Measurements from ENCODE around the gene METTL26.
A peak's percentile ranks its signal among the peaks of the same experiment; 100 is the strongest.

METTL26 gene

DNA sequence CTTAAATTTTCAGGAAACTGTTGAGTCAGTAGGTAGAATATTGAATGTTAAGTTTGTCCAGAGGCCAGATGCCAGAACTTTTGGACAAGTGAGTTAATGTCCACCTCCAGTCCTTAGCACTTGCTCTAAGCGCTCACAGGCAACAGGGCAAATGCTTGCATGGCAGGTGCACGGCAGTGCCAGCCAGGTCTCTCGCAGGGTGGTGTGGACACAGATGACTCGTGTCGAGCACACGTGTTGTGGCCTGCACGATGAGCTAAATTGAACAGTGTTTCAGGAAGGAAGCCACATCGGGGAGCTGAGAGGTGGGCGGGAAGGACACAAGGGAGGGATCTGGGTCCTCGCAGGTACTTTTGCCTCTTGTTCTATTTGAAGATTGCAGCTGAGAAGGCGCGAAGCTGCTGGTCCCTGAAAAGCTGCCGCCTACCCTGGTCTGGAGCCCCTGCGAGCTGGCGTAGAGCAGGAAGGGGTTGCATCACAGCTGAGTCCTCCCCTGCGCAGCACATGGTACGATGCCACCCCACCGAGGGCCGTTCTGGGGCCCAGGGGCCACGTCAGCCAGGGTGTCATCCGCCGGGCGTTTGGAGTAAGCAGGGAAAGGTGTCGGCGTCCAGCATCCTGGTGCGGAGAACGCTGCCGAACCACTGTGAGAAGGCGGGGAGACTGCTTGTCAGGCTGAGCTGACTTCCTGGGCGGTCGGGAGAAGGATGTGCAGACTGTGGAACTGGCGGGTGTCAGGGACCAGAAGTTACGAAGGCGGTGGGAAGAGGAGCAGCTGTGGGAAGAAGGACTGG lies 40.0 kb downstream of the METTL26 start:
- Histone ChIP-seq H3K27me3 (ENCODE audit: control insufficient read depth in 1 of 2, insufficient read depth in 2 of 2, low read length in 2 of 2) (no peaks in the 10 kb centered on the region), H3K4me1 (ENCODE audit: control insufficient read depth in 1 of 2, insufficient read depth in 2 of 2, low read length in 2 of 2) (peaks cover 38 to 54% of the 10 kb centered on the region in 2 donors), H3K4me3 (ENCODE audit: low read depth in 1 of 2, low read length in 2 of 2) (no peak overlapping the region), H3K27ac (ENCODE audit: low read depth, low read length) (no peak overlapping the region), H3K9ac (ENCODE audit: low read depth in 1 of 2, low read length in 2 of 2) (no peak overlapping the region), H3K9me3 (ENCODE audit: control insufficient read depth in 1 of 2, low read length in 2 of 2) (no peaks in the 10 kb centered on the region), H3K36me3 (ENCODE audit: control insufficient read depth in 1 of 2, insufficient read depth in 2 of 2, low read length in 2 of 2) (peaks cover 0 to 29% of the 10 kb centered on the region in 2 donors)

DNA sequence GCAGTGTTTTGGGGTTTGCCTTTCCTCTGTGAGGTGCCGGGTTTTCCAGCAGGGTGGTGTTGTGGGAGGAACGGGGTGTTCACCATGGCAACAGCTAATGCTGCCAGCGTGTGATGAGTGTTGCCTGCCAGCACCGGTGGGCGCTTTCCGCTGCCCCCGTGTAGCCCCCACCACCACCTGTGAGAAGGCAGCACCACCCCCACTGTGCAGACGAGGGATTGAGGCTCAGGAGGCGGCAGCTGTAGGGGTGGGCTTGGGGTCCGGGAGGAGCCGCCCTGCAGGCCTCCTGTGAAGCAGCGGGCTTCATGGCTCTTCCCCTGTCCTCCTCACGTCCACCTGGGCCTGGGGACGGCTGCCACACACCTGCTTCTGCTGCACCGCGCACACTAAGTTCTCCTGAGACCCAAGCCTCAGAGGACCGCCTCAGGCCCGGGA lies 41.0 kb downstream of the METTL26 start:
- Histone ChIP-seq H3K4me3 (ENCODE audit: low read depth in 1 of 2, low read length in 2 of 2) (no peak overlapping the region), H3K27me3 (ENCODE audit: control insufficient read depth in 1 of 2, insufficient read depth in 2 of 2, low read length in 2 of 2) (no peaks in the 10 kb centered on the region), H3K27ac (ENCODE audit: low read depth, low read length) (no peak overlapping the region), H3K4me1 (ENCODE audit: control insufficient read depth in 1 of 2, insufficient read depth in 2 of 2, low read length in 2 of 2) (peaks cover 46 to 58% of the 10 kb centered on the region in 2 donors), H3K9me3 (ENCODE audit: control insufficient read depth in 1 of 2, low read length in 2 of 2) (no peaks in the 10 kb centered on the region), H3K9ac (ENCODE audit: low read depth in 1 of 2, low read length in 2 of 2) (peak overlapping the region in 1 of 2 donors; percentile 92), H3K36me3 (ENCODE audit: control insufficient read depth in 1 of 2, insufficient read depth in 2 of 2, low read length in 2 of 2) (peaks cover 0 to 25% of the 10 kb centered on the region in 2 donors)

DNA sequence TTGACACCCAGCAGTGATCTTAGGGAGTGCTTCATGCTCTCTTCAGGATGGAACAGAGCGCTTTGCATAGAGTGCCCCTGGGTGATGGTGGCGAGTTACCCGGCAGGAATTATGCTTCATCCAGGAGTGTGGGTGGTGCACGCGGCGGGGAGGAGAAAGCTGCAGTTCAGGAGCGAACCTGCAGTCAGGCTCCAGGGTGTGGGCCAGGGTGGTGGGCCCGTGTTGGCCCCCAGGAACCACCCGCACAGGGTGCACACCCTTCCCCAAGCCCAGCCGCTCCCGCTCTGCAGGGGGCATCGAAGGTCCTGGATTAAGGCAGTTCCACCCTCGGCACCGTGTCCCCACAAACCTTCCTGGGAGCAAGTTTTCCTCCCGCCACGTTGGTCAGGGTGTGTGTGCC lies 42.3 kb downstream of the METTL26 start:
- H3K36me3 ChIP-seq (ENCODE audit: control insufficient read depth in 1 of 2, insufficient read depth in 2 of 2, low read length in 2 of 2), result peaks cover 0 to 16% of the 10 kb centered on the region in 2 donors
- peak overlapping the region; percentile 65 to 92 for H3K9ac ChIP-seq (ENCODE audit: low read depth in 1 of 2, low read length in 2 of 2)
- peak overlapping the region; percentile 92 for H3K27ac ChIP-seq (ENCODE audit: low read depth, low read length)
- peaks cover 46 to 58% of the 10 kb centered on the region in 2 donors for H3K4me1 ChIP-seq (ENCODE audit: control insufficient read depth in 1 of 2, insufficient read depth in 2 of 2, low read length in 2 of 2)
- no peaks in the 10 kb centered on the region for H3K9me3 ChIP-seq (ENCODE audit: control insufficient read depth in 1 of 2, low read length in 2 of 2)
- no peaks in the 10 kb centered on the region for H3K27me3 ChIP-seq (ENCODE audit: control insufficient read depth in 1 of 2, insufficient read depth in 2 of 2, low read length in 2 of 2)
- H3K4me3 ChIP-seq (ENCODE audit: low read depth in 1 of 2, low read length in 2 of 2), result peak overlapping the region; percentile 15 to 44

DNA sequence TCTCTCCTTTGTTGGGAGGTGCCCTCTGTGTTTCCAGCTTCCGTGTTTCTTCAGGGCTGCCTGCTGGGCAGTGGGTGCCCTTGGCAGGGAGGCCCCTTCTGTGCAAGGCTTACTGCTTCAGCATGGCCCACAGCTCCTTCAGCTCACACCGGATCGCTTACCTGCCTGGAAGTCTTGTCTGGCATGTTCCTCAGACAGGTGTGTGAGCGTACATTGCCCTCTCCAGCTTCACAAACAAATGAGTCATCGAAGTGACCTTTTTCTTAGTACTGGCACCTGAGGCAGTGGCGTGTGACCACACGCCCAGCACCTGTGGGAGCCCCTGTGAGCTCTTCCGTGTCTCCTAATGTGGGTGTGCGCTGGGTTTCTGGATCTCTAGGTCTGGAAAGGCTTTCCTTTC lies 42.7 kb downstream of the METTL26 start:
- Histone ChIP-seq H3K9ac (ENCODE audit: low read depth in 1 of 2, low read length in 2 of 2) (peak overlapping the region; percentile 70 to 92), H3K4me1 (ENCODE audit: control insufficient read depth in 1 of 2, insufficient read depth in 2 of 2, low read length in 2 of 2) (peaks cover 47 to 58% of the 10 kb centered on the region in 2 donors), H3K27ac (ENCODE audit: low read depth, low read length) (peak overlapping the region; percentile 92), H3K4me3 (ENCODE audit: low read depth in 1 of 2, low read length in 2 of 2) (peak overlapping the region; percentile 15 to 44), H3K27me3 (ENCODE audit: control insufficient read depth in 1 of 2, insufficient read depth in 2 of 2, low read length in 2 of 2) (no peaks in the 10 kb centered on the region), H3K9me3 (ENCODE audit: control insufficient read depth in 1 of 2, low read length in 2 of 2) (no peaks in the 10 kb centered on the region), H3K36me3 (ENCODE audit: control insufficient read depth in 1 of 2, insufficient read depth in 2 of 2, low read length in 2 of 2) (peaks cover 0 to 16% of the 10 kb centered on the region in 2 donors)

DNA sequence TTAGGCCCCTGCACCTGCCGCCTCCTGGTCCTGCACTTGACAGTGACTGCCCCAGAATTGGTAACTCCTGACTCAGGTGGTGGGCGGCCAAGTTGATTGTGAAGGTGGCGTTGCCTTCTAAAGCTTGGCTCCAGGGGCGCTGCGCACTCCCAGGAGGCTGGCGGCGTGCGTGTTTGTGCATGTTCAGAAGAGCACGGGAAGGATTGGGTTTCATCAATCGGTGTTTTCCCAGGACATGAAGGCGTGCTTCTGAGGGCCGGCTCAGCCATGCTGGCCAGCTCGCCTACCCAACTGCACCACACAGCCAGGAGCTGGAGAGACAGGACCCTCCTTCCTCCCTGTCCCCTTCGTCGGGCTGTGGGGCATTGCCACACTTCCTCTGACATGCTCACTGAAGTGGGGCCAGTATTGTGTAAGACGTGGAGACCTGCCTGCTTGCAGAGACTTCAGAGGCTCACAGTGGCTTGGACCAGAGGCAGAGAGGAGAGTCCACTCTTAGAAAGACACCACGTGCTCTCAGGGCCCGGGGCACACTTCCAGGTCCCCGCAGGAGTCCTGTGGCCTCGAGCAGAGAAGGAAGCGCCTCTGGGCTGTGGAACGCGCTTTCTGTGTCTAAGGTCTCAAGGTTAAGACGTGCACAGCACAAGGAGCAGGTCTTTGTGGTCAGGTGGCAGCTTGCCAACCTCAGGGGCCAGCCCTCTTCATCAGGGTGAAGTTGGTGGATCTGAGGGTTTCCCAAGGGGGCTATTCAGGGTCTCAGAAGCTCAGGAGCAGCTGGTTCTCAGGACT lies 43.4 kb downstream of the METTL26 start:
- peak overlapping the region; percentile 70 to 92 for H3K9ac ChIP-seq (ENCODE audit: low read depth in 1 of 2, low read length in 2 of 2)
- H3K36me3 ChIP-seq (ENCODE audit: control insufficient read depth in 1 of 2, insufficient read depth in 2 of 2, low read length in 2 of 2), result peaks cover 0 to 16% of the 10 kb centered on the region in 2 donors
- H3K27me3 ChIP-seq (ENCODE audit: control insufficient read depth in 1 of 2, insufficient read depth in 2 of 2, low read length in 2 of 2), result no peaks in the 10 kb centered on the region
- H3K27ac ChIP-seq (ENCODE audit: low read depth, low read length), result peak overlapping the region; percentile 92
- peaks cover 53 to 58% of the 10 kb centered on the region in 2 donors for H3K4me1 ChIP-seq (ENCODE audit: control insufficient read depth in 1 of 2, insufficient read depth in 2 of 2, low read length in 2 of 2)
- H3K9me3 ChIP-seq (ENCODE audit: control insufficient read depth in 1 of 2, low read length in 2 of 2), result no peaks in the 10 kb centered on the region
- H3K4me3 ChIP-seq (ENCODE audit: low read depth in 1 of 2, low read length in 2 of 2), result peak overlapping the region; percentile 15 to 41

DNA sequence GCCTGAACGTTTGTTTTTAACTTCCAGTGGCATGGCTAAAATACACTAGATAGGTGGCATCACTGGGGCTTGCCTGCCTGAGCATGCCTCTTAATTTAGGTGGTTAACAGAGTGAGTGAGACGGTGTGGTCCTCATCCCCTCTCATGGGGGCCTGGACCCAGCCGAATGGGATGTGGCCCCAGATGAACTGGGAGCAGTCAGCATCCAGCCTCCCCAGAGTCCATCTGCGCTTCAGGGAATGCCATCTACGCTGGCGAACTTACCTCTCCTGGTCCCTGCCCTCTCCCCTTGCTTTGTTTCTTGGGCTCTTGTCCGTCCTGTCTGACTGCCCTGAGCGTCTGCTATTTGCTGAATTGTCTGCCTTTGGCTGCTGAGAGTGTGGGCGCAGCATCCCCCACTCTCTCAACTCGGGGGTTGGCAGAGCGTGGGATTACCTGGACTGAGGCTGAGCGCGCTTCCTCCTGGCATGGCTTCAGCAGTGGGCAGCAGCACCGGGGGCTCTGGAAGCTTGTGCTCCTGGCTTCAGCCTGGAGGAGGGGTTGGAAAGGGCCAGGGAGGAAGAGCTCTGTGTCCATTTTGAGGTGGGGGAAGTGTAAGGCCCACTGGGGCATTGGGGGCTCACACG lies 44.1 kb downstream of the METTL26 start:
- H3K36me3 ChIP-seq (ENCODE audit: control insufficient read depth in 1 of 2, insufficient read depth in 2 of 2, low read length in 2 of 2), result peaks cover 0 to 13% of the 10 kb centered on the region in 2 donors
- H3K27me3 ChIP-seq (ENCODE audit: control insufficient read depth in 1 of 2, insufficient read depth in 2 of 2, low read length in 2 of 2), result no peaks in the 10 kb centered on the region
- peak overlapping the region; percentile 15 to 41 for H3K4me3 ChIP-seq (ENCODE audit: low read depth in 1 of 2, low read length in 2 of 2)
- peaks cover 61% of the 10 kb centered on the region in 2 donors for H3K4me1 ChIP-seq (ENCODE audit: control insufficient read depth in 1 of 2, insufficient read depth in 2 of 2, low read length in 2 of 2)
- H3K9me3 ChIP-seq (ENCODE audit: control insufficient read depth in 1 of 2, low read length in 2 of 2), result no peaks in the 10 kb centered on the region
- peak overlapping the region; percentile 92 for H3K27ac ChIP-seq (ENCODE audit: low read depth, low read length)
- peak overlapping the region; percentile 70 to 92 for H3K9ac ChIP-seq (ENCODE audit: low read depth in 1 of 2, low read length in 2 of 2)

DNA sequence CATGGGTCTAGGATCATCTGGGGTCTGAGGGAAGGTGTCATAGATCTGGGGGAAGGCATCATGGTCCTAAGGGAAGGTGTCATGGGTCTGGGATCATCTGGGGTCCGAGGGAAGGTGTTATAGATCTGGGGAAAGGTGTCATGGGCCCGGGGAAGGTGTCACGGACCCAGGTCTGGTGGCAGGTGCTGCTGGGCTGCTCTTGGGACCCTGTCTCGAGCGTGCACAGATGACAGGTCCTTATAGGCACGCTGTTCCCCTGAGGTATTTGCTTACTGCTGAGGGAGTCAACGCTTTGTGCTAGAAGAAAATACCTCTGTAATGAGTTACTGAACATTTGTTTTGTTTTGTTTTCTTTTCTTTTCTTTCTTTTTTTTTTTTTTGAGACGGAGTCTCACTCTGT lies 44.9 kb downstream of the METTL26 start:
- H3K27ac ChIP-seq (ENCODE audit: low read depth, low read length), result no peak overlapping the region
- H3K9me3 ChIP-seq (ENCODE audit: control insufficient read depth in 1 of 2, low read length in 2 of 2), result no peaks in the 10 kb centered on the region
- peaks cover 0 to 1% of the 10 kb centered on the region in 2 donors for H3K27me3 ChIP-seq (ENCODE audit: control insufficient read depth in 1 of 2, insufficient read depth in 2 of 2, low read length in 2 of 2)
- peaks cover 56 to 61% of the 10 kb centered on the region in 2 donors for H3K4me1 ChIP-seq (ENCODE audit: control insufficient read depth in 1 of 2, insufficient read depth in 2 of 2, low read length in 2 of 2)
- peak overlapping the region; percentile 92 to 98 for H3K9ac ChIP-seq (ENCODE audit: low read depth in 1 of 2, low read length in 2 of 2)
- peak overlapping the region; percentile 79 to 86 for H3K4me3 ChIP-seq (ENCODE audit: low read depth in 1 of 2, low read length in 2 of 2)
- H3K36me3 ChIP-seq (ENCODE audit: control insufficient read depth in 1 of 2, insufficient read depth in 2 of 2, low read length in 2 of 2), result peaks cover 0 to 5% of the 10 kb centered on the region in 2 donors

DNA sequence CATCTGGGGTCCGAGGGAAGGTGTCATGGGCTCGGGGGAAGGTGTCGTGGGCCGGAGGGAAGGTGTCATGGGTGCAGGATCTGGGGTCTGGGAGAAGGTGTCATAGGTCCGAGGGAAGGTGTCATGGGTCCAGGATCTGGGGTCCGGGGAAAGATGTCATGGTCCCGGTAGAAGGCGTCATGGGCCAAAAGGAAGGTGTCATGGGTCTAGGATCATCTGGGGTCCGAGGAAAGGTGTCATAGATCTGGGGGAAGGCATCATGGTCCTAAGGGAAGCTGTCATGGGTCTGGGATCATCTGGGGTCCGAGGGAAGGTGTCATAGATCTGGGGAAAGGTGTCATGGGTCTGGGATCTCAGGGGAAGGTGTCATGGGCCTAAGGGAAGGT lies 45.3 kb downstream of the METTL26 start:
- peak overlapping the region; percentile 87 for H3K27ac ChIP-seq (ENCODE audit: low read depth, low read length)
- peaks cover 0 to 3% of the 10 kb centered on the region in 2 donors for H3K27me3 ChIP-seq (ENCODE audit: control insufficient read depth in 1 of 2, insufficient read depth in 2 of 2, low read length in 2 of 2)
- peak overlapping the region; percentile 79 to 86 for H3K4me3 ChIP-seq (ENCODE audit: low read depth in 1 of 2, low read length in 2 of 2)
- peaks cover 0 to under 1% of the 10 kb centered on the region in 2 donors for H3K36me3 ChIP-seq (ENCODE audit: control insufficient read depth in 1 of 2, insufficient read depth in 2 of 2, low read length in 2 of 2)
- peaks cover 52 to 61% of the 10 kb centered on the region in 2 donors for H3K4me1 ChIP-seq (ENCODE audit: control insufficient read depth in 1 of 2, insufficient read depth in 2 of 2, low read length in 2 of 2)
- H3K9ac ChIP-seq (ENCODE audit: low read depth in 1 of 2, low read length in 2 of 2), result peak overlapping the region; percentile 92 to 98
- no peaks in the 10 kb centered on the region for H3K9me3 ChIP-seq (ENCODE audit: control insufficient read depth in 1 of 2, low read length in 2 of 2)

DNA sequence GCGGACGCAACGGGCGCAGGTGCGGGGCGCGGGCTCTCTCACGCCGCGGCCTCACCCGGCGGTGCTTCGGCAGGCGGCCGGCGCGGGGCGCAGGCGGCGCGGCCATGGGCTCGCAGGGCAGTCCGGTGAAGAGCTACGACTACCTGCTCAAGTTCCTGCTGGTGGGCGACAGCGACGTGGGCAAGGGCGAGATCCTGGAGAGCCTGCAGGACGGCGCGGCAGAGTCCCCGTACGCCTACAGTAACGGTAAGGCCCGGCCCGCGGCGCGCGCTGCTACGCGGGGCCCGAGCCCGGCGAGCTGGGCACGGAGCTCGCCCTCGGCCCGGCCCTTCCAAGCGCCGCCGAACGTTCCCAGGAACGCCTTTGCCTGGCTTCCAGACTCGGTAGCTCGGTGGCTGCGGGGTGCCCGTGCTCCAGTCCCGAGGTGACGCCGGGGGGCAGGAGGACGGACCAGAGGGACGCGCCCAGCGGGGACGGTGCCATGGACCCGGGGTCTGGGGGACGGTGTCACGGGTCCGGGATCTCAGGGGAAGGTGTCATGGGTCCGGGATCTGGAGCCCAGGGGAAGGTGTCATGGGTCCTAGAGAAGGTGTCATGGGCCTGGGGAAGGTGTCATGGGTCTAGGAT lies 45.8 kb downstream of the METTL26 start:
- peak overlapping the region; percentile 87 for H3K27ac ChIP-seq (ENCODE audit: low read depth, low read length)

More for the DNA sequence above, 45.8 kb downstream of the METTL26 start:
- Histone ChIP-seq H3K36me3 (ENCODE audit: control insufficient read depth in 1 of 2, insufficient read depth in 2 of 2, low read length in 2 of 2) (no peaks in the 10 kb centered on the region), H3K4me1 (ENCODE audit: control insufficient read depth in 1 of 2, insufficient read depth in 2 of 2, low read length in 2 of 2) (peaks cover 48 to 61% of the 10 kb centered on the region in 2 donors), H3K27me3 (ENCODE audit: control insufficient read depth in 1 of 2, insufficient read depth in 2 of 2, low read length in 2 of 2) (peaks cover 3 to 5% of the 10 kb centered on the region in 2 donors), H3K4me3 (ENCODE audit: low read depth in 1 of 2, low read length in 2 of 2) (peak overlapping the region; percentile 79 to 86), H3K9ac (ENCODE audit: low read depth in 1 of 2, low read length in 2 of 2) (peak overlapping the region; percentile 92 to 98), H3K9me3 (ENCODE audit: control insufficient read depth in 1 of 2, low read length in 2 of 2) (no peaks in the 10 kb centered on the region)
